ENCODE data around the gene SRP68.

DNA sequence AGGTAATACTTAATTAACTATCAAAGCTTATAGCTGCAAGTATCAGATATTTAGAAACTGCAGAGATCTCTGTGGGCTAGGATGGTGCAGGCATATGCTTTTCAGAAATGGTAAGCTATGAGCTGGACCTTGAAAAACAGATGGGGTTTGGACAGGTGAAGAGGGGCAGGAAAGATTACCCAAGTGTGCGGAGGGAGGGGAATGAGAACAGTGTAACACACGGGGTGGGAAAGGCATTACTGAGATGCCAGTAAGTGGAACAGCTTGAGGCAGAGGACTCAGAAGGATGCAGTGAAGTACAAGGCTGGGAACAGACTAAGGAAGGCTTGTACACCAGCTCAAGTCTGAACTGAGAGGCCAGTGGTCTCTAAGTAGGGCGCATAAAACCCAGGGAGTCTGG, 23.1 kb downstream of the SRP68 start:
- TF ChIP-seq CTCF (IDR thresholded peaks at IDR 0.05; ENCODE audit: insufficient read depth, low read depth, low read length) (no peak), EZH2 (IDR thresholded peaks at IDR 0.05; ENCODE audit: insufficient read depth, low read length) (no peak)

Data from astrocyte (in vitro differentiated cells and primary cell).